ENCODE results near the gene EDA. TPM values are rescaled to one million over a fixed set of nuclear protein-coding genes. Genes with fewer than 3 reads are reported as not detected.
"Not testable (repeated sequence)": the region's sequence is repeated elsewhere in the genome, so short reads cannot be mapped to it uniquely, and the experiment has no call there.

The EDA gene
- total and polyA plus RNA-seq, 10 of the 15 experiments (the other 5 are each of a cell fraction or from before 2014, with no cell fraction given): 0.06 TPM; not detected in 9

DNA sequence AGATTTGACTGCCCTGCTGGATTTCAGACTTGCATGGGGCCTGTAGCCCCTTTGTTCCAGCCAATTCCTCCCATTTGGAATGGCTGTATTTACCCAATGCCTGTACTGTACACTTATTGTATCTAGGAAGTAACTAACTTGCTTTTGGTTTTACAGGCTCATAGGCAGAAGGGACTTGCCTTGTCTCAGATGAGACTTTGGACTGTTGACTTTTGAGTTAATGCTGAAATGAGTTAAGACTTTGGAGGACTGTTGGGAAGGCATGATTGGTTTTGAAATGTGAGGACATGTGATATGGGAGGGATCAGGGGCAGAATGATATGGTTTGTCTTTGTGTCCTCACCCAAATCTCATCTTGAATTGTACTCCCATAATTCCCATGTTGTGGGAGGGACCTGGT is 382.4 kb downstream of the EDA start:
- H3K27ac ChIP-seq (ENCODE audit: control insufficient read depth, insufficient read depth); SMC1A ChIA-PET (ENCODE audit: uncharacterized antibody, unreplicated experiment); DNase-seq (ENCODE audit: low read depth, low spot score); H3K4me3 ChIP-seq; H3K9ac ChIP-seq (ENCODE audit: control insufficient read depth, insufficient read depth, low read length); H2AFZ ChIP-seq (ENCODE audit: control insufficient read depth, low read depth, low read length); H3K4me1 ChIP-seq (ENCODE audit: control insufficient read depth, insufficient read depth, low read length); RAD21 ChIA-PET (ENCODE audit: unreplicated experiment); FAIRE-seq; H3K36me3 ChIP-seq (ENCODE audit: control insufficient read depth in 2 of 2, insufficient read depth in 2 of 2, low read length in 1 of 2); H3K9me3 ChIP-seq (replicated peaks; ENCODE audit: control insufficient read depth, insufficient read depth, low read length); H4K20me1 ChIP-seq (ENCODE audit: control insufficient read depth, insufficient read depth); POLR2A ChIA-PET; BruUV-seq (replicated peaks); H3K79me2 ChIP-seq (ENCODE audit: control insufficient read depth, insufficient read depth, low read length); H3K27me3 ChIP-seq (replicated peaks in 1 of 2; ENCODE audit: control insufficient read depth in 2 of 2, insufficient read depth in 2 of 2, low read length in 1 of 2); ATAC-seq; H3K4me2 ChIP-seq (ENCODE audit: control insufficient read depth, insufficient read depth); intact Hi-C loops (cut with micrococcal nuclease; ENCODE audit: unreplicated experiment); in situ Hi-C loops (cut with MboI); CTCF ChIA-PET: not testable (repeated sequence)

GRCh38 chrX:70001269-70001668 is 385.4 kb downstream of the EDA start:
- SMC1A ChIA-PET (ENCODE audit: uncharacterized antibody, unreplicated experiment): no interaction called here
- TF ChIP-seq EED (IDR thresholded peaks at IDR 0.05; ENCODE audit: low read depth): no peak
- no peak for TF ChIP-seq E2F4 (IDR thresholded peaks at IDR 0.05; ENCODE audit: low read depth, low read length)
- TF ChIP-seq MAX (IDR thresholded peaks at IDR 0.05; ENCODE audit: low read depth, low read length): no peak
- no peak for TF ChIP-seq IRF4 (IDR thresholded peaks at IDR 0.05; ENCODE audit: low read depth, low read length)
- TF ChIP-seq RCOR1 (conservative IDR thresholded peaks at IDR 0.05; ENCODE audit: low read depth, low read length): no peak
- TF ChIP-seq ESRRA (IDR thresholded peaks at IDR 0.05; ENCODE audit: low read length): no peak
- TF ChIP-seq SPI1 (IDR thresholded peaks at IDR 0.05; ENCODE audit: borderline replicate concordance, insufficient read depth, low read depth, low read length): no peak
- no peak overlapping the region for H2AFZ ChIP-seq (ENCODE audit: control insufficient read depth, low read depth, low read length)
- no TSS peak for BruUV-seq (replicated peaks)
- CTCF ChIA-PET: no interaction called here
- intact Hi-C loops (cut with micrococcal nuclease; ENCODE audit: unreplicated experiment): no loop called here
- WGBS (ENCODE audit: insufficient coverage, insufficient replicate concordance, low lambda C conversion rate, missing lambda C conversion rate): 36% methylated on average over 2 of the region's 2 CpGs
- no peak overlapping the region for H3K4me3 ChIP-seq
- RAD21 ChIA-PET (ENCODE audit: unreplicated experiment): no interaction called here
- no peaks in the 10 kb centered on the region for H3K79me2 ChIP-seq (ENCODE audit: control insufficient read depth, insufficient read depth, low read length)
- no peaks in the 10 kb centered on the region for H3K36me3 ChIP-seq (ENCODE audit: control insufficient read depth in 2 of 2, insufficient read depth in 2 of 2, low read length in 1 of 2)
- H3K4me2 ChIP-seq (ENCODE audit: control insufficient read depth, insufficient read depth): no peak overlapping the region
- FAIRE-seq (no peak), DNase-seq (ENCODE audit: low read depth, low spot score) (no peak), ATAC-seq (no peak)
- H3K27me3 ChIP-seq (replicated peaks in 1 of 2; ENCODE audit: control insufficient read depth in 2 of 2, insufficient read depth in 2 of 2, low read length in 1 of 2): no peaks in the 10 kb centered on the region
- no peaks in the 10 kb centered on the region for H3K9me3 ChIP-seq (replicated peaks; ENCODE audit: control insufficient read depth, insufficient read depth, low read length)
- H3K27ac ChIP-seq (ENCODE audit: control insufficient read depth, insufficient read depth): no peak overlapping the region
- no peak overlapping the region for H3K9ac ChIP-seq (ENCODE audit: control insufficient read depth, insufficient read depth, low read length)
- POLR2A ChIA-PET: no interaction called here
- in situ Hi-C loops (cut with MboI): no loop called here
- H3K4me1 ChIP-seq (ENCODE audit: control insufficient read depth, insufficient read depth, low read length): no peaks in the 10 kb centered on the region
- no peaks in the 10 kb centered on the region for H4K20me1 ChIP-seq (ENCODE audit: control insufficient read depth, insufficient read depth)
